RWPE1 (cell line): ENCODE measurements around the gene GYG2.
"Not testable (repeated sequence)": the region's sequence is repeated elsewhere in the genome, so short reads cannot be mapped to it uniquely, and the experiment has no call there.

Experiments
- CTCF ChIA-PET: fragments of 350-600 bp; sonication (Branson Sonifier 250); formaldehyde crosslinking; extraction: SDS; loops from one replicate; lab custom pipeline; 2021; lab: Yijun Ruan, JAX
- POLR2A ChIA-PET: fragments of 400-600 bp; formaldehyde crosslinking; extraction: SDS; loops from one replicate; lab custom pipeline; 2020; ENCODE audit warnings: antibody characterized with exemption; ENCODE audit not compliant: low non-redundant PET; lab: Yijun Ruan, JAX
- DNase-seq: peaks from one replicate; pipeline ENCODE4 v3.0.0; 2012; ENCODE audit warnings: low spot score
- H3K27ac ChIP-seq: fragments of 450-650 bp; 2 replicates; pipeline ENCODE4 v1.5.1; 2017
- CTCF ChIP-seq: fragments of 450-650 bp; conservative IDR thresholded peaks from 2 replicates; pipeline ENCODE4 v1.5.1; 2017; ENCODE audit warnings: low read depth, mild to moderate bottlenecking

GYG2 gene

DNA sequence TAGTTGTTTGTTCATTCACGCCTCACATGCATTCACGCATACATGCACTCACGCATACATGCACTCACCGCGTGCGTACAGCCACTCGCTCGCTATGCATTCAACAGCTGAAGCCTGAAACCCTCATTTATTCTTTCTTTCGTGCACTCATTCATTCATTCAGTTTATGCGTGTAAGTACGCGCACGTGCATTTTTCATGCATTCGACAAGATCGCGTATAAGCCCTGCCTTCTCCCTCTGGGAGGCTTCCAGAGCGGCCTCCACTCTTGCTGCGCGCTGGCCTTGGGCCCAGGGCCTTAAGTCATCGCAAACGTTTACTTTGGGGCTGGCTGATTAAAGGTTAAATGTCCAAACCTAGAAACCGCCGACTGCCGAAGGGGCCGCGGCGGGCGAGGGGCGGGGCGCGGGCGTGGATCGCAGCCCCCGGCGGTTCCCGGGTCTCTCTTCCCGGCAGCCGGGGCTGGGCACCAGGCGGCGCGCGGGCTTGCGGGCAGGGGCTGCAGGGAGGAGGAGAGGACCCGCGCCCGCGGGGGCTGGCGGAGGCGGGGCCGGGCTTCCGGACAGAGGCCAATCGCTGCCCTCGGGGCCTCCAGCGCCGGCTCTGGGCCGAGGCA lies at the start of gene GYG2:
GYG2 (plus strand) TSS at position 587 of the 615 bp plus-strand sequence. CDS start 1,259 bp downstream, outside the sequence.
- POLR2A ChIA-PET = no interaction called here
- TF ChIP-seq CTCF = no peak
- DNase-seq = no peak
- H3K27ac ChIP-seq = no peak within 1 kb of the TSS
- CTCF ChIA-PET = no interaction called here

DNA sequence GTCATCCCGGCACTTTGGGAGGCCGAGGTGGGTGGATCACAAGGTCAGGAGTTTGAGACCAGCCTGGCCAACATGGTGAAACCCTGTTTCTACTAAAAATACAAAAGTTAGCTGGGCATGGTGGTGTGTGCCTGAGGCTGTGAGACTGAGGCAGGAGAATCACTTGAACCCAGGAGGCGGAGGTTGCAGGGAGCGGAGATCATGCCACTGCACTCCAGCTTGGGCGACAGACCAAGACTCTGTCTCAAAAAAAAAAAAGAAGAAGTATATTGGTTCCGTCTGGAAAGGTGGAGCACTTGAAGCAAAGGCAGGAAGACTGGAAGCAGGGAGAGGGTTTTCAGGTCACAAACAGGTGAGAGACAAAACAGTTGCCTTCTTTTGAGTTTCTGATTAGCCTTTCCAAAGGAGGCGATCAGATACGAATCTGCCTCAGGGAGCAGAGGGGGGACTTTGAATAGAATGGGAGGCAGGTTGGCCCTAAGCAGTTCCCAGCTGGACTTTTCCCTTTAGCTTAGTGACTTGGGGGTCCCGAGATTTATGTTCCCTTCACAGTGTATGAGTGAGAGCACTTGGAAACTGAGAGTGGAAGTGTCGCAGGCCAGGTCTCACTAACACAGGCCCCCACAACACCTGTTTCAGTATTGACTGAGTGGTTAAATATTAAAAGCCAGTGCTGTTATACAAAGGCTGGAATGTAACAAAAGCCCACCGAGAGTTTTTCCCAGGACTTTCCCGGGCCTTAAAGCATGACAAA lies 48.1 kb upstream of the GYG2 start:
- H3K27ac ChIP-seq, POLR2A ChIA-PET, CTCF ChIA-PET, DNase-seq: not testable (repeated sequence)

DNA sequence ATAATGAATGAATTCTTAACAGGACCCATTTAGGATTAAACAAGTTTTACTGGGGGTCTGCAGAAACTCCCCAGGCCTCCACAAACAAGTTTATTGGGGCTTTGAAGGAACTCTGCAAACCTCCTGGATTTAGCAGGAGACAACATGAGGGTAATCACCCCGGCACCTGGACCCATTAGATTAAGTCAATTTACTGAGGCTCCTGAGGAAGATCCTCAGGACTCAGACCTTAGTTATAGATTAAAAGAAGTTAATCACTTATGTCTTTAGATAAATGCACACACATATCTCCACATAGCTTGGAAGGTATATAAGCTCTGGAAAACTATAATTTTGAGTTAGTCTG lies 47.5 kb upstream of the GYG2 start:
- ChIA-PET CTCF (no interaction called here), POLR2A (no interaction called here)
- H3K27ac ChIP-seq = no peak overlapping the region
- no peak for TF ChIP-seq CTCF
- DNase-seq = no peak

DNA sequence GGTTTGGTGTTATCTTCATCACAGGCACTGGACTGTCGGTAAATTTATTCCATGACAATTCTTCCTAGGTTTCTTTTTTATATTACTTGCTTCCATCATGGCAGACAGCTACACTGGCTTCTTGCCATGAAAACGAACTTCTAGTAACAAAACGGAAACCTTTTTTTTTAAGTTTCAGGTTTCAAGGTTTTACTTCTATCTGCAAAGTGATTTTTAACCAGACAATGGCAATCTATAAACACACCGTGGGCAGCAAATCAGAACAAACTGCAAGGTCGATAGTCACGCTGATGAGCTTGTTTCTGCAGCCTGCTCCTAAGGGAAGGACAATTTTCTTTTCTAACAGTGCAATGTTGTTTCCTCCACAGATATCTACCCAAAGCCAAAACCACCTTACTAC lies 47.0 kb upstream of the GYG2 start:
- CTCF ChIA-PET = no interaction called here
- POLR2A ChIA-PET = no interaction called here
- no peak for DNase-seq
- no peak overlapping the region for H3K27ac ChIP-seq
- TF ChIP-seq CTCF = no peak

DNA sequence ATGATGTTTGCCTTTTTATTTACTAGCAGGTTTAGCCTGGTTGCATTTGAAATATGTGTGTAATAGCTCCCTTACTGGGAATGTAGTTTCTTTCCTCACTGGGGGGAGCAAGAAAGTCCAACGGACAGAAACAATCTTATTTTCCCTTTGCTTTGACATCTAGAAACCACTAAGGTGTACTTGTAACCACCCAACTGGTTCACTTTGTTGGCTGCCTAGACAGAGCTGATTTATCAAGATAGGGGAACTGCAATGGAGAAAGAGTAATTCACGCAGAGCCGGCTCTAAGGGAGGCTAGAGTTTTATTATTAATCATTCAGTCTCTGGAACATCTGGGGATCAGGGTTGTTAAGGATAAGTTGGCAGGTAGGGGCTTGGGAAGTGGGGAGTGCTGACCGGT lies 46.6 kb upstream of the GYG2 start:
- DNase-seq = no peak
- CTCF ChIA-PET = no interaction called here
- POLR2A ChIA-PET = no interaction called here
- H3K27ac ChIP-seq = no peak overlapping the region
- no peak for TF ChIP-seq CTCF

GRCh38 chrX:2782778-2783177 lies 46.0 kb upstream of the GYG2 start:
- no peak for TF ChIP-seq CTCF
- ChIA-PET POLR2A (no interaction called here), CTCF (no interaction called here)
- no peak overlapping the region for H3K27ac ChIP-seq
- no peak for DNase-seq

- no peak for TF ChIP-seq CTCF
- DNase-seq = no peak
- POLR2A ChIA-PET = no interaction called here
- CTCF ChIA-PET = no interaction called here
- H3K27ac ChIP-seq = no peak overlapping the region
Observed at GRCh38 chrX:2784026-2784425, 44.7 kb upstream of the GYG2 start.
